A172 (cell line): ENCODE results near the gene SLIT3. TPM values are rescaled to one million over a fixed set of nuclear protein-coding genes. Genes with fewer than 3 reads are reported as not detected.
"Not testable (repeated sequence)": the region's sequence is repeated elsewhere in the genome, so short reads cannot be mapped to it uniquely, and the experiment has no call there.

Experiments
- DNase-seq: peaks from one replicate; pipeline ENCODE4 v3.0.0-alpha.2; 2015; ENCODE audit warnings: low spot score
- total RNA-seq: library from RNA; depleted of rRNA; stranded (reverse); fragments of >200 nt; shearing (Covaris generic); gene quantifications from 2 replicates; pipeline ENCODE4 v1.2.3, GENCODE V29; 2014

The SLIT3 gene
- total RNA-seq, 1 experiment from 2014 or later = 0.12 TPM

DNA sequence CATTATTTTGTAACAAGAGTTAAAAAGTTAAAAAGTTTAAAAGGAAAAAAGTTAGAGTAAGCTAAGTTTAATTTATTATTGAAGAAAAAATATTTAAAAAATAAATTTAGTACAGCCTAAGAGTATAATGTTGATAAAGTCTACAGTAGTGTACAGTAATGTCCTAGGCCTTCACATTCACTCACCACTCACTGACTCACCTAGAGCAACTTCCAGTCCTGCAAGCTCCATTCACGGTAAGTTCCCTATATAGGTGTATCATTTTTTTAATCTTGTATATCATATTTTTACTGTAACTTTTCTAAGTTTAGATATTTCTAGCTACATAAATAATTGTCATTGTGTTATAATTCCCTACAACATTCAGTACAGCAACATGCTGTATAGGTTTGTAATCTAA lies 652.4 kb downstream of the SLIT3 start:
- DNase-seq = no peak

DNA sequence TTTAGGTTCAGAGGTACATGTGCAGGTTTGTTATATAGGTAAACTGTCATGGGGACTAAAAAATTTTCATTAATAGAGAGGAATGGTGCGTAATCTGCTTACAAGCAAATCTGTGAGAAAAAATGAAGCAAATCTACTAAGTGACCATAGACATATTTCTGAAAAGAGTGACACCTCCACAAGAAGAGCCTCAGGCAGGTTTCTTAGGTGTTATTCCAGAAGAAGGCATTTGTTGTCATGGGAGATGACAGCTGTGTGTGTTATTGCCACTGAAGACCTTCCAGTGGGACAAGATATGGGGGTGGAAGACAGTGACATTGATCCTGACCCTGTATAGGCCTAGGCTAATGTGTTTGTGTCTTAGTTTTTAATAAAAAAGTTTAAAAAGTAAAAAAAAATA lies 652.9 kb downstream of the SLIT3 start:
- no peak for DNase-seq

DNA sequence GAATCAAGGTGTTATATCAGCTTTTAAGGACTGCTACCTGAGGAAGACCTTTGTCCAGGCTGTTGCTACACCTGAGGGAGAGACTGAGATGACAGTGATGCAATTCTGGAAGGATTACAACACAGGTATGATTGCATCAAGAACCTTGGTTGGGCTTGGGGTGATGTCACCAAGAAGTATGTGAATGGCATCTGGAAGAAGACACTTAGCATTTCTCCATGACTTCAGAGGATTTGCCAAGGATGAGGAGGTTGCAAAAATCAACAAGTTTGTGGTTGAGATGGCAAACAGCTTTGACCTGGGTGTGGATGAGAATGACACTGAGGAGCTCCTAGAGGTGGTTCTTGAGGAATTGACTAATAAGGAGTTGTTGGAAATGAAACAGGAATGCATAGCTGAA lies 653.9 kb downstream of the SLIT3 start:
- DNase-seq = no peak

DNA sequence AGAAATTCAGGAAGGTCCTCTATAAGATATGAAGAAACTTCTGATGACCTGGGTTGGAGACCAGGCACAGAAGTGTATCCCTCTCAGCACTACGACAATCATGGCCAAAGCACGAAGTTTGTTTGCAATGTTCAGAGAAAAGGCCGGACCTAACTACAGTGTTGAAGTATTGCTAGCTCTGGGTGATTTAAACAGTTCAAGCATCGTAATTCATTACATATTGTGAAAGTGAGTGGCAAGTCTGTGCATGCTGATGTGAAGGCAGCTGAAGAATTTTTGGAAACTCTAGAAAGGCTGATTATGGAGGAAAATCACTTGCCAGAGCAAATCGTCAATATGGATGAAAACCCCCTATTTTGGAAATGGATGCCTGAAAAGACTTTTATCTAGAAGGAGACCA lies 654.6 kb downstream of the SLIT3 start:
- DNase-seq = no peak

DNA sequence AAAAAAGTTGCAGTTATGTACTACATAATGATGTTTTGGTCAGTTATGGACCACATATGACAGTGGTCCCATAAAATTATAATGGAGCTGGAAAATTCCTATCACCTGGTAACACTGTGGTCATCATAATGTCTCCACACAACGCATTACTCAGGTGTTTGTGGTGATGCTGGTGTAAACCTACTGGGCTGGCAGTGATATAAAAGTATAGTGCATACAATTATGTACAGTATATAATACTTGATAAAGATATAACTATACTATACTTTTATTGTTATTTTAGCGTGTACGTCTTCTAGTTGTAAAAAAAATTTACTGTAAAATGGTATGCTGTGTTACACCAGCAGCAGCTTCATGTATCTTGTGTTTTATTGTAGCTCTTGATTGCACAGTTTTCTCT lies 655.7 kb downstream of the SLIT3 start:
- DNase-seq = no peak

DNA sequence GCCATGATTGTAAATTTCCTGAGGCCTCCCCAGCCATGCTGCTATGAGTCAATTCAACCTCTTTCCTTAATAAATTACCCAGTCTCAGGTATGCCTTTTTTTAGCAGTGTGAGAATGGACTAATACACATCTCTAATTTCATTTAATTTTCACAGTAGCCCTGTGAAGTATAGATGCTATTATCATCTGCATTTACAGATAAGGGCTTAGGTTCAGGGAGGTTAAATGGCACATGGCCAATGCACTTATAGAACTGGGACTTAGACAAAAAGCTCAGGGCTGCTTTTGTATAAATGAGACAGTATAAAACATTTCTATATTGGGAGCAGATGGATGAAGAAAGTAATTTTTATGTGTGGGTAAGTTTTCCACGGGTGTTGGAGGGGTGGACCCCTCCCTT lies 658.9 kb downstream of the SLIT3 start:
- DNase-seq = no peak

DNA sequence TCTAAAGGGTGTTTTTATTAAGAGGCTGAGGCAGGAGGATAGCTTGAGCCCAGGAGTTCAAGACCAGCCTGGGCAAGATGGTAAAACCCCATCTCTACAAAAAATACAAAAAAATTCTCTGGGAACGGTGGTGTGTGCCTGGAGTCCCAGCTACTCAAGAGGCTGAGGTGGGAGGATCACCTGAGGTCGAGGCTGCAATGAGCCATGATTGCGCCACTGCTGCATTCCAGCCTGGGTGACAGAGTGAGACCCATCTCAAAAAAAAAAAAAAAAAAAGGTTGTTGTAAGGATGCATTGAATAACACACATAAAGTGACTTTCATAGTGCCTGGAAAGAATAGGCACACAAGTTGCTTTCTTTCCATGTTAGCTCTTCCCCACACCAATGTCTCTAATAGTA lies 662.1 kb downstream of the SLIT3 start:
- not testable (repeated sequence) for DNase-seq

DNA sequence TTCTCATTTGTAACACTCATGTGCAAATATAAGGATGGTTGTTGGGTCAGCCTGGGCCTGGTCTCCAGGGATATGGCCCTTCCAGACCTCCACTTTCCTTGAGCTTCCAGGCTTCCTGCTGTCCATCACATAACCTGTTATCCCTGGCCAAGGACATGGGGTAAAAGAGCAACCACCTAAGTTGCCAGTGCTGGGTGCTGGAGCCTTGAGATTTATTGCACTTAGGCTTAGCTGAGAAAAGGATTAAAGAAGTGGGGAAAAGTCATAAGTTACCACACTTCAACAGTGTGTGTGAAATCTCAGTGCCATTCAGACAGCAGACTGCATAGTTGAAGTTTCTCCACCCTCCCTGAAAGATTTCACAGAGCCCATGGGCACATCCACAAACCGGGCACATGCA lies 663.1 kb downstream of the SLIT3 start:
- DNase-seq = no peak

DNA sequence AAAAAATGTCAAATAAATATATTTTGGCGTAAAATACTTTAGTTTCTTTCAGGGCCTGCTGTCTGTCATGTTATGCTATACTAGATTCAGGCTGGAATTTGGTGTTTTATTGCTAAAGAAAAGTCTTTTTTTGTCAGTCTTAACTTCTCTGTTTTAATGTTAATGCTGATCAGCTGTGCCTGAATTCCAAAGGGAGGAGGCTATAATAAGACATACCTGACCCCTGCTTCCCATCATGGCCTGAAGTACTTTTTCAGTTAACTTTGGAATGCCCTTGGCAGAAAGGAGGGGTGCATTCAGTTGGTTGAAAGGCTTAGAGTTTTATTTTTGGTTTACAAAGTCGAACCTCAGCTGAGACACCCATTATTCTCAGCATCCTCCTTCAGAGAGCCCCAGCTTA lies 663.7 kb downstream of the SLIT3 start:
- no peak for DNase-seq

DNA sequence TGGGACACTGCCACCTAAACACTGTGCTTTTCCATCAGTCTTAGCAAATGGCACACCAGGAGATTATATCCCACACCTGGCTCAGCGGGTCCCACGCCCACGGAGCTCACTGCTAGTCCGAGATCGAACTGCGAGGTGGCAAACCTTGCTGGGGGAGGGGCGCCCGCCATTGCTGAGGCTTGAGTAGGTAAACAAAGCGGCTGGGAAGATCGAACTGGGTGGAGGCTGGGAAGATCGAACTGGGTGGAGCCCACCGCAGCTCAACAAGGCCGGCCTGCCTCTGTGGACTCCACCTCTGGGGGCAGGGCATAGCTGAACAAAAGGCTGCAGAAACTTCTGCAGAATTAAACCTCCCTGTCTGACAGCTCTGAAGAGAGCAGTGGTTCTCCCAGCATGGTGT lies 670.0 kb downstream of the SLIT3 start:
- DNase-seq = not testable (repeated sequence)

DNA sequence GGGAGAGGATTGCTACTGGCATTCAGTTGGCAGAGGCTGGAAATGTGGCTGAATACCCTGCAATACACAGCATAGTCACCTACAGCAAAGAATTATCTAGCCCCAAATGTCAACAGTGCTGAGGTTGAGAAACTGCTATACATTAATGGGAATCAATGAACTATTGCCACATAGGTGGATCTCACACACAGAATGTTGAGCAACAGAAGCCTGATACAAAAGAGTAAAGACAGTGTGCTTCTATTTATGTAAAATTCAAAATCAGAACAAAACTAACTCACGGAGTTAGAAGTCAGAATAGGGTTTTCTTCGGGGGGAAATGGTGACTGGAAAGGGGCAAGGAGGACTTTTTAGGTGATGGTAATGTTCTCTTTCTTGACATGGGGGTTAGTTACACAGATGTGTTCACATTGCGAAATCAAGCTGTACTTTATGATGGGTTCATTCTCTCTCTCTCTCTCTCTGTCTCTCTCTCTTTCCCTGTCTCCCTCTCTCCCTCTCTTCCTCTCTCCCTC lies 676.0 kb downstream of the SLIT3 start:
- no peak for DNase-seq

DNA sequence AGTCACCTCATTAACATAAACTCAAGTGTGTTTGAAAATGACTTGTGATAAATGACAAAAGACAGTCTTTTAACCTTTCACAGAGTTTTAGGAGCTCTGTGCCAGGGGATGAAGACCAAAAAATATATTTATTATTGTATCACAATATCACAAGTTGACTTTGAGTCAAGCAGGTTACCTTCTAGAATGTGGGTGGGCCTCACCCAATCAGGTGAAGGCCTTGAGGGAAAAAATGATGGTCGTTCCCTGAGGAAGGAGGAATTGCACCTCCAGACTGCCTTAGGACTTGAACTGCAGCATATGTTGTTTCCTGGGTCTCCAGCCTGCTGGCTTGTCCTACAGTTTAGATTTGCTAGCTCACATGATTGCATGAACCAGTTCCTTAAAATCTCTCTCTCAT lies 680.1 kb downstream of the SLIT3 start:
- no peak for DNase-seq

DNA sequence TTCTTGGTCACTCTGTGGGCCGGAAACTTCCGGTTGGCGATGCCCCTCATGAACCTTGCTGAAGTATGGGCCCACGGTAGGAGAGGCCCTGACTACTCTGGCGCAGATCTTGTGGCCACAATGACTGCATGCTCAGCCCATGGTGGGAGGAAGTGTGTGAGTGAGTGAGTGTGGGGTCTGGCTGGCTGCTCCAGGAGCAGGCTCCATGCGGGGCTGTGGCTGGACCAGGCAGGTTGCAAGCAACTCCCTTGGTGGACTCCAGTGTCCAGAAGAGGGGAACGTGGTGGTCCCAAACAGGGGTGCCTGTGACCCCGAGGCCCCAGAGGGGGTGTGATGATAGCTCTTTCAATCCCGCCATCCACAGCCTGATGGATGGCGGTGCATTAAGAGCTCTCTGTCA lies 686.3 kb downstream of the SLIT3 start:
- no peak for DNase-seq

DNA sequence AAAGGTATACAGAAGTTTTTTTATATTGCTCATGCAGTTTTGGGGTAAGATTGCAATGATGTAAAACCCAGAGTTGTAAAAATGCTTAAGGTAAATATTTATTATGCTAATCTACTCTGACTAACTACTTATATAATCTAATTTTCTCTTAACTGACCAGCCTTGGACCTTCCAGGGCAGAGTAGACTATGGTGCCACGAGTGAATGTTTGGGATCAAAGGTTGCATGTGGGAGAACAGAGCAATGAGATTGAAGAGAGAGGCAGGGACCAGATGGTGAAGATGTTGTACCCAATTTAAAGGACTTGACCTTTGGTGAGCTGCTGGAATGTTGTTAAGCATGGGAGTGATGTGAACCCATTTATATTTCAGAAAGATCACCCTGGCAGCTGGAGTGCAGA lies 686.9 kb downstream of the SLIT3 start:
- DNase-seq = no peak

DNA sequence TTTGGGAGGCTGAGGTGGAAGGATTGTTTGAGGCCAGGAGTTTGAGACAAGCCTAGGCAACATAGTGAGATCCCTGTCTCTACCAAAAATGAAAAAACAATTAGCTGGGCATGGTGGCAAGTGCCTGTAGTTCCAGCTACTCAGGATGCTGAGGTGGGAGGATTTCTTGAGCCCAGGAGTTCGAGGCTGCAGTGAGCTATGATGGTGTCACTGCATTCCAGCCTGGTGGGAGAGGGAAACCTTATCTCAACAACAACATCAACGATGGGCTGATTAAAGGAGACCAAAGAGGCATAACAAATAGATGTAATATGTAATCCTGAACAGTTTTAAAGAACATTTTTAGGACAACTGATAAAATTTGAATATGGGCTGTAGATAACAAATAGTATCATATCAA lies 687.5 kb downstream of the SLIT3 start:
- DNase-seq = no peak

DNA sequence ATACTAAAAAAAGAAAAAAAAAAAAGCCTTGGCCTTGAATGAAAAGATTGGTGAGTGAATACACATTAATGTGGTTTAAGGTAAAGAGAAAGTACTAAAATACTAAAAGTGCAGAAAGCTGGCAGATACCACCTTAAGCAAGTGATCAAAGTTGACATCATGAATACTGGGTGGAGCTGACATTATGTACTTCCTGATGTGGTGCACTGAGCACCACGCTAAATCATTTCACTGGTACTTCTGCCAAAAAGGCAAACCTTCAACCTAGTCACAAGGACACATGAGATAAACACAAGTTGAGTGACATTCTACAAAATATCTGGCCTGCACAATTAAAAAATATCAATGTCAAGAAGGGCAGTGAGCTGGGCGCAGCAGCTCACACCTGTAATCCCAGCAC lies 687.9 kb downstream of the SLIT3 start:
- DNase-seq = peak; percentile 30

DNA sequence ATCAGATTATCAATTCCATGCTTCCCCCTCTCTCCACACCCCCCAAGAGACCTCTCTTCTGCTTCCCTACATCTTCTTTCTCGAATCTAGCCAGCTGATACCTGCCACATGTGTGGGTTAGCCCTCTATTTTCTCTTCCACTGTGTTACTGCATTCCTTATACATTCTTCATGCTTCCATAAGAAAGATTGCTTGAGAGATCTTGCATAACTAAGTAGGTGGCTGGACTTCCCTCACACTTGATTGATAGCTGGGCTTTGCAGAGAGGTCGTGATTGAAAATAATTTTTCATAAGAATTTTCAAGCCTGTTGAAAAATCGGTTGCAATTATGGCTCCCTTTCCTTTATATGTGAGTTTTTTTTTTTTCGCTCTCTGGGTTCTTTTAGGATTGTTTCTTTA lies 688.8 kb downstream of the SLIT3 start:
- no peak for DNase-seq
